ENCODE measurements around the gene LBX1.

The LBX1 gene

GRCh38 chr10:101229266-101230182 lies at the start of gene LBX1:
LBX1 (minus strand) TSS chr10:101229463; CDS start chr10:101228815, 648 bp downstream.
- peaks cover 18% of the 10 kb centered on the region for H3K4me1 ChIP-seq (ENCODE audit: insufficient read depth, low read length)

GRCh38 chr10:101273741-101274140 lies 44.5 kb upstream of the LBX1 start:
- Histone ChIP-seq H3K9ac (ENCODE audit: low read depth, low read length) (no peak overlapping the region), H3K36me3 (ENCODE audit: insufficient read depth, low read length) (no peaks in the 10 kb centered on the region), H3K9me3 (ENCODE audit: control insufficient read depth, insufficient read depth, low read length) (no peaks in the 10 kb centered on the region), H3K4me1 (ENCODE audit: insufficient read depth, low read length) (peaks cover 2% of the 10 kb centered on the region; the same call in 1 of the 2 replicates)

More at GRCh38 chr10:101229266-101230182, at the start of gene LBX1:
- no peaks in the 10 kb centered on the region for H3K9me3 ChIP-seq (ENCODE audit: control insufficient read depth, insufficient read depth, low read length)
- no peaks in the 10 kb centered on the region for H3K36me3 ChIP-seq (ENCODE audit: insufficient read depth, low read length)
- peak within 1 kb of the TSS; percentile 21; the same call in 1 of the 2 replicates for H3K9ac ChIP-seq (ENCODE audit: low read depth, low read length)

- Histone ChIP-seq H3K36me3 (ENCODE audit: insufficient read depth, low read length) (no peaks in the 10 kb centered on the region), H3K4me1 (ENCODE audit: insufficient read depth, low read length) (peaks cover 2% of the 10 kb centered on the region; the same call in 1 of the 2 replicates), H3K9ac (ENCODE audit: low read depth, low read length) (no peak overlapping the region), H3K9me3 (ENCODE audit: control insufficient read depth, insufficient read depth, low read length) (no peaks in the 10 kb centered on the region)
Observed at GRCh38 chr10:101273330-101273729, 44.1 kb upstream of the LBX1 start.

- no peaks in the 10 kb centered on the region for H3K9me3 ChIP-seq (ENCODE audit: control insufficient read depth, insufficient read depth, low read length)
- peak overlapping the region; percentile 13; the same call in 1 of the 2 replicates for H3K9ac ChIP-seq (ENCODE audit: low read depth, low read length)
Observed at GRCh38 chr10:101272229-101272868, 43.1 kb upstream of the LBX1 start.

GRCh38 chr10:101270763-101271162 lies 41.5 kb upstream of the LBX1 start:
- H3K36me3 ChIP-seq (ENCODE audit: insufficient read depth, low read length), result no peaks in the 10 kb centered on the region
- H3K9ac ChIP-seq (ENCODE audit: low read depth, low read length), result no peak overlapping the region
- no peaks in the 10 kb centered on the region for H3K9me3 ChIP-seq (ENCODE audit: control insufficient read depth, insufficient read depth, low read length)
- H3K4me1 ChIP-seq (ENCODE audit: insufficient read depth, low read length), result peaks cover 17% of the 10 kb centered on the region; the same call in 1 of the 2 replicates

More at GRCh38 chr10:101272229-101272868, 43.1 kb upstream of the LBX1 start:
- H3K4me1 ChIP-seq (ENCODE audit: insufficient read depth, low read length), result peaks cover 5% of the 10 kb centered on the region; the same call in 1 of the 2 replicates
- no peaks in the 10 kb centered on the region for H3K36me3 ChIP-seq (ENCODE audit: insufficient read depth, low read length)

GRCh38 chr10:101267776-101268175 lies 38.5 kb upstream of the LBX1 start:
- Histone ChIP-seq H3K4me1 (ENCODE audit: insufficient read depth, low read length) (peaks cover 24% of the 10 kb centered on the region; the same call in 1 of the 2 replicates), H3K9ac (ENCODE audit: low read depth, low read length) (no peak overlapping the region), H3K9me3 (ENCODE audit: control insufficient read depth, insufficient read depth, low read length) (no peaks in the 10 kb centered on the region), H3K36me3 (ENCODE audit: insufficient read depth, low read length) (no peaks in the 10 kb centered on the region)

- Histone ChIP-seq H3K9ac (ENCODE audit: low read depth, low read length) (no peak overlapping the region), H3K9me3 (ENCODE audit: control insufficient read depth, insufficient read depth, low read length) (no peaks in the 10 kb centered on the region), H3K4me1 (ENCODE audit: insufficient read depth, low read length) (peaks cover 22% of the 10 kb centered on the region; the same call in 1 of the 2 replicates), H3K36me3 (ENCODE audit: insufficient read depth, low read length) (no peaks in the 10 kb centered on the region)
Observed at GRCh38 chr10:101267290-101267680, 38.0 kb upstream of the LBX1 start.

GRCh38 chr10:101266381-101267289 lies 37.4 kb upstream of the LBX1 start:
- H3K36me3 ChIP-seq (ENCODE audit: insufficient read depth, low read length), result no peaks in the 10 kb centered on the region
- no peaks in the 10 kb centered on the region for H3K9me3 ChIP-seq (ENCODE audit: control insufficient read depth, insufficient read depth, low read length)
- H3K4me1 ChIP-seq (ENCODE audit: insufficient read depth, low read length), result peaks cover 23% of the 10 kb centered on the region; the same call in 1 of the 2 replicates
- H3K9ac ChIP-seq (ENCODE audit: low read depth, low read length), result no peak overlapping the region

GRCh38 chr10:101263150-101263752 lies 34.0 kb upstream of the LBX1 start:
- Histone ChIP-seq H3K36me3 (ENCODE audit: insufficient read depth, low read length) (no peaks in the 10 kb centered on the region), H3K4me1 (ENCODE audit: insufficient read depth, low read length) (peaks cover 34% of the 10 kb centered on the region), H3K9me3 (ENCODE audit: control insufficient read depth, insufficient read depth, low read length) (no peaks in the 10 kb centered on the region), H3K9ac (ENCODE audit: low read depth, low read length) (no peak overlapping the region)

- H3K9me3 ChIP-seq (ENCODE audit: control insufficient read depth, insufficient read depth, low read length), result no peaks in the 10 kb centered on the region
- H3K36me3 ChIP-seq (ENCODE audit: insufficient read depth, low read length), result no peaks in the 10 kb centered on the region
- H3K4me1 ChIP-seq (ENCODE audit: insufficient read depth, low read length), result peaks cover 30% of the 10 kb centered on the region
- H3K9ac ChIP-seq (ENCODE audit: low read depth, low read length), result no peak overlapping the region
Observed at GRCh38 chr10:101262147-101262546, 32.9 kb upstream of the LBX1 start.

- H3K9ac ChIP-seq (ENCODE audit: low read depth, low read length), result peak overlapping the region; percentile 45; the same call in 1 of the 2 replicates
- H3K4me1 ChIP-seq (ENCODE audit: insufficient read depth, low read length), result peaks cover 26% of the 10 kb centered on the region
- H3K36me3 ChIP-seq (ENCODE audit: insufficient read depth, low read length), result no peaks in the 10 kb centered on the region
- no peaks in the 10 kb centered on the region for H3K9me3 ChIP-seq (ENCODE audit: control insufficient read depth, insufficient read depth, low read length)
Observed at GRCh38 chr10:101261702-101262101, 32.4 kb upstream of the LBX1 start.

- Histone ChIP-seq H3K4me1 (ENCODE audit: insufficient read depth, low read length) (peaks cover 20% of the 10 kb centered on the region), H3K9me3 (ENCODE audit: control insufficient read depth, insufficient read depth, low read length) (no peaks in the 10 kb centered on the region), H3K9ac (ENCODE audit: low read depth, low read length) (peak overlapping the region; percentile 45; the same call in 1 of the 2 replicates), H3K36me3 (ENCODE audit: insufficient read depth, low read length) (no peaks in the 10 kb centered on the region)
Observed at GRCh38 chr10:101260764-101261481, 31.7 kb upstream of the LBX1 start.

Data from ES-I3 (cell line).